ENCODE results near the gene TENT4A. TPM values are rescaled to one million over a fixed set of nuclear protein-coding genes. Genes with fewer than 3 reads are reported as not detected.

Gene TENT4A
- total RNA-seq, 1 donor from 2014 or later = 45.7 TPM

DNA sequence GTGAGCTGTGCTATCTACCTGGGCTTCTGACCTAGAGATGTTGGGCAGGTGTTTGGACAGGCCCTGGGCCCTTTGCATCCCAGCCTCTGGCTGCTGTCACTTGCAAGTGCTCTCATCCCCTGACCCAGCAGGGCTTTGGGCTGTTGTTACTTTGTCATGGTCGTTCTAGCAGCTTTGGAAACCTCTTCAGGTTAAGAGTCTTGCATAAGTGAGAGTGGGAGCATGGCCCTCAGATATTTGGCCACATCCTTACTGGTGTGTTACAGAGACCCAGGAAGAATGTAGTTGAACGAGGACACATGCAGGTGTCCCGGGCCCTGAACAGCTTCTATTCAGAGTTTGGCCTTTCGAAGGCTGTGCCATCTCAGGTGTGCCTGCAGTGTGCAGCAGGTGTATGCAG is 4.5 kb downstream of the TENT4A start:
- no peak for TF ChIP-seq CTCF (IDR thresholded peaks at IDR 0.05; ENCODE audit: unreplicated experiment)
- Mint-ChIP-seq H3K4me3 (no peak overlapping the region), H3K9me3 (no peaks in the 10 kb centered on the region), H3K36me3 (no peaks in the 10 kb centered on the region), H3K27ac (no peak overlapping the region), H3K27me3 (ENCODE audit: low read depth) (no peaks in the 10 kb centered on the region), H3K4me1 (peaks cover 66% of the 10 kb centered on the region)
- DNase-seq (ENCODE audit: low spot score in 2 of 2, unreplicated experiment in 2 of 2) = no peak

DNA sequence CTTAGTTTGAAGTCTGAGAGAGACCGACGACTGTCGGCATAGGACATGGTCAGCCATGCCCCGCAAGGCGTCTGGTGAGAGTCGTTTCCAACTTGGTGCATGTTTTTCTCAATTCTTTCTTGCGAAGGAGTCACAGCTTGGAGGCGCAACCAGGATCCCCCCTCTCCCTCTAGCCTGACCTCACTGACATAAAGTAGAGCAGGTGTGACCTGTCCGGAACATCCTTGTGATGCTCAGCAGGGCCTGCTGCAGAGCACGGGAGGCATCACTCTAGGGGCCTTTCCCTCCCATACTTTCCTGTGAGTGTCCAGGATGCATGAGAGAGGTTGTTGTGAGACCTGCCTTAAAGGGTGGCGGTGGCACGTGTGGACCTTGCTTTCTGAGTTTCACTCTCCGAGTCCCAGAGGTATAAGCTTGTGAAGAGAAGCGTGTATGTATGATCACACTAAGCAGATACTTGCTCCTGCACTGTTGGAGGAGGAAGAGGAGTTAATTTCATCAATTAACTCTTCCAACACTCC is 5.0 kb downstream of the TENT4A start:
- H3K9me3 Mint-ChIP-seq = no peaks in the 10 kb centered on the region
- no peak for DNase-seq (ENCODE audit: low spot score in 2 of 2, unreplicated experiment in 2 of 2)
- H3K27me3 Mint-ChIP-seq (ENCODE audit: low read depth) = no peaks in the 10 kb centered on the region
- H3K4me1 Mint-ChIP-seq = peaks cover 69% of the 10 kb centered on the region
- H3K27ac Mint-ChIP-seq = no peak overlapping the region
- H3K4me3 Mint-ChIP-seq = no peak overlapping the region
- no peaks in the 10 kb centered on the region for H3K36me3 Mint-ChIP-seq
- no peak for TF ChIP-seq CTCF (IDR thresholded peaks at IDR 0.05; ENCODE audit: unreplicated experiment)

- peaks cover 74% of the 10 kb centered on the region for H3K4me1 Mint-ChIP-seq
- H3K9me3 Mint-ChIP-seq = no peaks in the 10 kb centered on the region
- no peak overlapping the region for H3K27ac Mint-ChIP-seq
- H3K4me3 Mint-ChIP-seq = no peak overlapping the region
- DNase-seq (ENCODE audit: low spot score in 2 of 2, unreplicated experiment in 2 of 2) = no peak
- no peaks in the 10 kb centered on the region for H3K27me3 Mint-ChIP-seq (ENCODE audit: low read depth)
- H3K36me3 Mint-ChIP-seq = no peaks in the 10 kb centered on the region
- no peak for TF ChIP-seq CTCF (IDR thresholded peaks at IDR 0.05; ENCODE audit: unreplicated experiment)
These were observed 5.5 kb downstream of the TENT4A start for GRCh38 chr5:6718718-6719117.

DNA sequence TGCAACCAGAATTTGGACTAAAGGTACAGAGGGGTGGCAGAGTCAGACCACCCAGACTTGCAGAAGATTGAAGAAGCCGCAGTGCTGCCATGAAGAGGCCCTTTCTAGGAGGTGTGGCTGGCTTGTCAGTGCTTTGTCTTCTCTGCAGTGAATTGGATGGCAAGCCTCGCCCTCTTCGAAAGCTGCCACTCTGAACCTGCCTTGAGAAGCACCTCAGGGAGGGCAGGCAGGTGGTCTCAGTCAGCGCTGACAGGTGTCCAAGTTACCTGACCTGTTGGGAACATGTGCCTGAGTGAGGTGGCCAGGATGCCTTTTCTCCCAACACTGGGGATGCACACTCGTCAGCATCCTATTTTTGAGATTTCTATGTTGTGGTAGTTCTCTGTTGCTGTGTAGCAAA is 6.2 kb downstream of the TENT4A start:
- no peaks in the 10 kb centered on the region for H3K9me3 Mint-ChIP-seq
- H3K27ac Mint-ChIP-seq = no peak overlapping the region
- no peak overlapping the region for H3K4me3 Mint-ChIP-seq
- peaks cover 76% of the 10 kb centered on the region for H3K4me1 Mint-ChIP-seq
- DNase-seq (ENCODE audit: low spot score in 2 of 2, unreplicated experiment in 2 of 2) = no peak
- no peak for TF ChIP-seq CTCF (IDR thresholded peaks at IDR 0.05; ENCODE audit: unreplicated experiment)
- H3K36me3 Mint-ChIP-seq = no peaks in the 10 kb centered on the region
- no peaks in the 10 kb centered on the region for H3K27me3 Mint-ChIP-seq (ENCODE audit: low read depth)

GRCh38 chr5:6719896-6720560 is 6.8 kb downstream of the TENT4A start:
- Mint-ChIP-seq H3K27ac (no peak overlapping the region), H3K9me3 (no peaks in the 10 kb centered on the region), H3K36me3 (no peaks in the 10 kb centered on the region), H3K4me3 (no peak overlapping the region), H3K4me1 (peaks cover 73% of the 10 kb centered on the region), H3K27me3 (ENCODE audit: low read depth) (no peaks in the 10 kb centered on the region)
- no peak for TF ChIP-seq CTCF (IDR thresholded peaks at IDR 0.05; ENCODE audit: unreplicated experiment)
- DNase-seq (ENCODE audit: low spot score in 2 of 2, unreplicated experiment in 2 of 2) = no peak

All from mesothelial cell of epicardium (in vitro differentiated cells).